Left renal cortex interstitium (tissue), 4 donors: ENCODE results near the gene ARL17B. TPM values are rescaled to one million over a fixed set of nuclear protein-coding genes. Genes with fewer than 3 reads are reported as not detected.
"Not testable (repeated sequence)": the region's sequence is repeated elsewhere in the genome, so short reads cannot be mapped to it uniquely, and the experiment has no call there.

ENCODE experiments used
- DNase-seq, 4 donors: peaks; one replicate each; pipeline ENCODE4 v3.0.0-alpha.2; 2013; ENCODE audit warnings: low read depth in 4 of 4, low spot score in 2 of 4, missing footprints in 1 of 4
- polyA plus RNA-seq, 4 donors: library from polyadenylated mRNA; unstranded; fragments of 120-200 nt; gene quantifications; one replicate each; pipeline ENCODE4 v1.2.1, GENCODE V29; 2013; ENCODE audit not compliant: insufficient read length in 4 of 4

Gene ARL17B
- 10 to 100 TPM; 10.3 to 22.6 (median 17.2) TPM for polyA plus RNA-seq

GRCh38 chr17:46361755-46362154, at the start of gene ARL17B:
ARL17B (minus strand) TSS chr17:46361766; CDS start chr17:46358397, 3,369 bp downstream.
- DNase-seq = not testable (repeated sequence)

GRCh38 chr17:46409864-46410263, 48.3 kb upstream of the ARL17B start:
- DNase-seq = not testable (repeated sequence)

DNA sequence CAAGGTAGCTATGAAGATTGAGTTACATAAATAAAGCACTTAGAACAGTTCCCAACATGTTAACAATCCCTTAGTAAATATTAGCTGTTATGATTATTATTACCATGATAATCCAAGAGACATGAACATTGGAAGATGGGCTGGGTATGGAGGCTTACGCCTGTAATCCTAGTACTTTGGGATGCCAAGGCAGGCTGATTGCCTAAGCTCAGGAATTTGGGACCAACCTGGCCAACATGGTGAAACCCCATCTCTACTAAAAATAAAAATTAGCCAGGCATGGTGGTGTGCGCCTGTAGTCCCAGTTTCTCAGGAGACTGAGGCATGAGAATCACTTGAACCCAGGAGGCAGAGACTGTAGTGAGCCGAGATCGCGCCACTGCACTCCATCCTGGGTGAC, 45.6 kb upstream of the ARL17B start:
- not testable (repeated sequence) for DNase-seq

GRCh38 chr17:46401033-46401787, 39.6 kb upstream of the ARL17B start:
- not testable (repeated sequence) for DNase-seq

- not testable (repeated sequence) for DNase-seq
Measured at GRCh38 chr17:46400543-46400942, 39.0 kb upstream of the ARL17B start.

- not testable (repeated sequence) for DNase-seq
Measured at GRCh38 chr17:46399993-46400392, 38.4 kb upstream of the ARL17B start.

DNA sequence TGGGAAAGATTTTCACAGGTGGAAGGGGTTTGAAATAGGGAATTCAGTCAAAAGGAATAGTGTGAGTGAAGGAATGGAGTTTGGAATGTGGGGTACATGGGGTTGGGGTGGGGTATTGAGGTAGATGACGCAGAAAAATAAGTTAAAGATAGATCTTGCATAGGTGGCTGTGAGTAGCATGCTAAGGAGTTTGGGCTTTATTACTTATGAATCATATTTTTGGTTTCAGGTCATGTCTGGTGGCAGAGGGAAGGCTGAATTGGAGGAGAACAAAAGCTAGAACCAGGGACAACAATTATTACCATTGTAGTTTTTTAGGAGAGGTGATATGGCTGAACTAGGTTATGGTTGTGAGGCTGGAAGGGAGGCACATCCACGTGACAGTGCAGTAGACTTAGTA, 34.7 kb upstream of the ARL17B start:
- not testable (repeated sequence) for DNase-seq

DNA sequence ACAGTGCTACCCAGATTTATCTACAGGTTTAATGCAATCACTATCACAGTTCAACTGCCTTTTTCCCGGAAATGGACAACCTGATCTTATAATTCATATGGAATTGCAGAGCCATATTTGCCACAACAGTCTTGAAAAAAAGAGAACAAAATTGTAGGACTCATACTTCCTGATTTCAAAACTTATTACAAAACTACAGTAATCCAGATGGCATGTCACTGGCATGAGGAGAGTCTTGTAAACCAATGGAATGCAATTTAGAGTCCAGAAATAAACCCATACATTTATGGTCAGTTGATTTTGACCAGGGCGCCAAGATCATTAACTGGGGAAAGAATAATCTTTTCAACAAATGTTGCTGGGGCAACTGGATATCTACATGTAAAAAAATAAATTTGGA, 32.1 kb upstream of the ARL17B start:
- DNase-seq = not testable (repeated sequence)

- not testable (repeated sequence) for DNase-seq
Measured at GRCh38 chr17:46385491-46385890, 23.9 kb upstream of the ARL17B start.

DNA sequence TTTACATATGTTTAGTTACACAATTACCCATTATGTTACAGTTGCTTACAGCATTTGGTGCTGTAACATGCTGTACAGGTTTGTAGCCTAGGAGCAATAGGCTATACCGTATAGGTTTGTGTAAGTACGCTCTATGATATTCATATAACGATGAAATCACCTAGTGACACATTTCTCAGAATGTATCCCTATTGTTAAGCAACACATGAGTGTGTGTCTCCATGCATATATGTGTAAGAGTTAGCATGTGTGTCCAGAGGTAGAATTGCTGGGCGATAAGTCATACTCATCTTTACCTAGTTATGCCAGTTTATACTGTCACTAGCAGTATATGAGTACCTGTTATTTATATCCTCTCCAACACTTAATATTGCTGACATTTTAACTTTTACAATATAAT, 21.6 kb upstream of the ARL17B start:
- not testable (repeated sequence) for DNase-seq

GRCh38 chr17:46373418-46373817, 11.9 kb upstream of the ARL17B start:
- DNase-seq = not testable (repeated sequence)

GRCh38 chr17:46372236-46373229, 11.0 kb upstream of the ARL17B start:
- DNase-seq = not testable (repeated sequence)

DNA sequence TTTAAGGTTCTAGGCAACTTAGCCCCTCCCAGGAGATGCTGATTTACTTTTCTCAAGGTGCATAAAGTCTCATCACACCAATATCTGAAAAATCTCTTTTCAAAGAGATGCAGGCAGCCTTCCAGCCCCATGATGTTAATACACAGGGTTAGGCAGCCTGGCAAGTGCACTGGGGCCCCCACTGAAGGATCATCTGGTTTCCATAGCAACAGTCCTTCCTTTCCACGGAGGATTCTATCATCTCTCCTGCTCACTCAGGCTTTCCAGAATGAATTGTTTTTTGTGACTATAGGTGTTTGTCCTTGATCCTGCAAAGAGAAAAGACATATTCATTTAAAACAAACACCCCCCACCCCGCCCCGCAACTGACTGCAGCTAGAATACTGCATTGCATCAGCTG, 6.0 kb upstream of the ARL17B start:
- DNase-seq = not testable (repeated sequence)

GRCh38 chr17:46361145-46361735, 326 bp downstream of the ARL17B start:
- DNase-seq = not testable (repeated sequence)

- not testable (repeated sequence) for DNase-seq
Measured at GRCh38 chr17:46353856-46354255, 7.7 kb downstream of the ARL17B start.

DNA sequence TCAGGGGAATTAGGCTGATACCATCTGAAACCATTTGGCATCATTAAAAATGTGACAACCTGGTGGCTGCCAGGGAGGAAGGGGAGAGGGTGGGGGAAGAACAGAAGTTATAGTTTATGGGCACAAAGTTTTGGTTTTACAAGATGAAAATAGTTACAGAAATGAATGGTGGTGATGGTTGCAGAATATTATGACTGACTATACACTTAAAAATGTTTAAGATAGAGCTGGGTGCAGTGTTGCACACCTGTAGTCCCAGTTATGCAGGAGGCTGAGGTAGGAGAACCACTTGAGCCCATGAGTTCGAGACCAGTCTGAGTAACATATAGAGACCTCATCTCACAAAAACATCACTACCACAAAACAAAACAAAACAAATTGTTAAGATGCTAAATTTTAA, 12.5 kb downstream of the ARL17B start:
- not testable (repeated sequence) for DNase-seq

DNA sequence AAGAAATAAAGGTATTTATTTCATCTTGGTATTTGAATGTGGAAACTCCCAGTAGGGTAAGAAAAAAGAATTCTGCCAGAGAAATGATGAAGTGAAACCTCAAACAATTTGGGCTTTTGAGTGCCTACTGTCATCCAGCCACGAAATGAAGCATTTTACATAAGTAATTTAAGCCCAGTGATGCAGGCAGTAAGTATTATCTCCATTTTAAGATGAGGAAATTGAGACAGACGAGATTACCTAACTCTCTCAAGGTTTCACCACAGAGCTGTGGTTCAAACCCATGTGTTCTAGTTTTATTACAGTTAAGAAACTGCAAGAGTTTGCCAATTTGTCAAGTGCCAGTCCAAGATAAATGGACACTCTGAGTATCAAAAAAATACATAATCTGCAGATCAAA, 13.2 kb downstream of the ARL17B start:
- not testable (repeated sequence) for DNase-seq

GRCh38 chr17:46342131-46342530, 19.4 kb downstream of the ARL17B start:
- not testable (repeated sequence) for DNase-seq

GRCh38 chr17:46341220-46341619, 20.3 kb downstream of the ARL17B start:
- not testable (repeated sequence) for DNase-seq

DNA sequence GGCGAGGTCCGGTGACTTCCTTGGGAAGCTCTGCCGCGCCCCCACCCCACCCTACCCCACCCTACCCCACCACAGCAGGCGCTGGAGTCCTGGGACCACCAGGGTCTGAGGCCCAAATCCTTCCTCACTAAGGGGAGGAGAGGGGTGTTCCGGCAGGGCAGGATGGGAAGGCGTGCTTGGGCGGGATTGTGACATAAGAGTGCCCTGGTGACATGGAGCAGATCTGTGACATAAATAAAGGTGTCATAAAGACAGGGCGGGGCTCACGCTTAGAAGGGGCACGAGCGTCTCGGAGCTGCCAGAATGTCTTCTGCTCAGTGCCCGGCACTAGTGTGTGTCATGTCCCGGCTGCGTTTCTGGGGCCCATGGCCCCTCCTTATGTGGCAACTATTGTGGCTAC, 66.7 kb downstream of the ARL17B start, which contains the start of gene LRRC37A:
Gene LRRC37A (plus strand): TSS at position 301 of the 400 bp plus-strand sequence. CDS start 3 bp downstream, at position 304.
- DNase-seq = not testable (repeated sequence)
